Epithelial cell of esophagus (primary cell): Measurements from ENCODE around the gene ACOT8.

ENCODE experiments used
- DNase-seq: peaks from one replicate; pipeline ENCODE4 v3.0.0; 2010; ENCODE audit warnings: low read depth
- H3K4me3 ChIP-seq: 2 replicates; pipeline ENCODE4 v1.5.1; 2011; ENCODE audit warnings: mild to moderate bottlenecking, low read length, control low read depth
- TF ChIP-seq, protein P1 (sequence below): IDR thresholded peaks from 2 replicates; pipeline ENCODE4 v1.5.1; 2011; ENCODE audit warnings: low read depth, mild to moderate bottlenecking, low read length, control low read depth, inconsistent platforms; ENCODE audit not compliant: insufficient read depth; ENCODE audit errors: missing control alignments

ACOT8 gene

DNA sequence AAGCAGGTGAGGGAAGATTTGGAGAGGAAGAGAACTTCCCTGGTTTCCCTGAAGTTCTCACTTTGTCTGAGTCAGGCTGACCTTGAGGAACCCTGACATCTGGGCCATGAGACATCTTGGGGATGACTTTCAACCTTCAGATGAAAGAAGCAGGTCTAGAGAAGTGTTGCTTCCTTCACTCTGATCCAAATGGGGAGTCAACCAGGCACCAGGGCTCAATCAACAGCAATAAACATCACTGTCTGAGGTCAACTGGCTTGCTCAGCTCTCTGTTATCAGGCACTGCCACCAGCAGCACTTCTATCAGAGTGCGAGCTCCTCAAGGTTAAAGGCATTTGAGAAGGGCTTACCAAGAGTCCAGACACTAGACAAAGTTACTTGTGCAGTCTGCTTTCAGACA lies 6.3 kb downstream of the ACOT8 start:
- DNase-seq: no peak
- H3K4me3 ChIP-seq: no peak overlapping the region
- TF ChIP-seq, protein P1, sequence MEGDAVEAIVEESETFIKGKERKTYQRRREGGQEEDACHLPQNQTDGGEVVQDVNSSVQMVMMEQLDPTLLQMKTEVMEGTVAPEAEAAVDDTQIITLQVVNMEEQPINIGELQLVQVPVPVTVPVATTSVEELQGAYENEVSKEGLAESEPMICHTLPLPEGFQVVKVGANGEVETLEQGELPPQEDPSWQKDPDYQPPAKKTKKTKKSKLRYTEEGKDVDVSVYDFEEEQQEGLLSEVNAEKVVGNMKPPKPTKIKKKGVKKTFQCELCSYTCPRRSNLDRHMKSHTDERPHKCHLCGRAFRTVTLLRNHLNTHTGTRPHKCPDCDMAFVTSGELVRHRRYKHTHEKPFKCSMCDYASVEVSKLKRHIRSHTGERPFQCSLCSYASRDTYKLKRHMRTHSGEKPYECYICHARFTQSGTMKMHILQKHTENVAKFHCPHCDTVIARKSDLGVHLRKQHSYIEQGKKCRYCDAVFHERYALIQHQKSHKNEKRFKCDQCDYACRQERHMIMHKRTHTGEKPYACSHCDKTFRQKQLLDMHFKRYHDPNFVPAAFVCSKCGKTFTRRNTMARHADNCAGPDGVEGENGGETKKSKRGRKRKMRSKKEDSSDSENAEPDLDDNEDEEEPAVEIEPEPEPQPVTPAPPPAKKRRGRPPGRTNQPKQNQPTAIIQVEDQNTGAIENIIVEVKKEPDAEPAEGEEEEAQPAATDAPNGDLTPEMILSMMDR: no peak

- TF ChIP-seq, protein P1: no peak
- DNase-seq: no peak
- no peak overlapping the region for H3K4me3 ChIP-seq
These were observed 7.0 kb downstream of the ACOT8 start for GRCh38 chr20:45850238-45850637.

- H3K4me3 ChIP-seq: no peak overlapping the region
- TF ChIP-seq, protein P1: no peak
- no peak for DNase-seq
These were observed 8.1 kb downstream of the ACOT8 start for GRCh38 chr20:45848969-45849582.

- no peak for DNase-seq
- TF ChIP-seq, protein P1: no peak
- no peak overlapping the region for H3K4me3 ChIP-seq
These were observed 8.8 kb downstream of the ACOT8 start for GRCh38 chr20:45848421-45848820.

- no peak overlapping the region for H3K4me3 ChIP-seq
- TF ChIP-seq, protein P1: no peak
- no peak for DNase-seq
These were observed 11.7 kb downstream of the ACOT8 start for GRCh38 chr20:45845452-45845851.

GRCh38 chr20:45843506-45843905 lies 13.7 kb downstream of the ACOT8 start:
- no peak overlapping the region for H3K4me3 ChIP-seq
- TF ChIP-seq, protein P1: no peak
- DNase-seq: no peak

DNA sequence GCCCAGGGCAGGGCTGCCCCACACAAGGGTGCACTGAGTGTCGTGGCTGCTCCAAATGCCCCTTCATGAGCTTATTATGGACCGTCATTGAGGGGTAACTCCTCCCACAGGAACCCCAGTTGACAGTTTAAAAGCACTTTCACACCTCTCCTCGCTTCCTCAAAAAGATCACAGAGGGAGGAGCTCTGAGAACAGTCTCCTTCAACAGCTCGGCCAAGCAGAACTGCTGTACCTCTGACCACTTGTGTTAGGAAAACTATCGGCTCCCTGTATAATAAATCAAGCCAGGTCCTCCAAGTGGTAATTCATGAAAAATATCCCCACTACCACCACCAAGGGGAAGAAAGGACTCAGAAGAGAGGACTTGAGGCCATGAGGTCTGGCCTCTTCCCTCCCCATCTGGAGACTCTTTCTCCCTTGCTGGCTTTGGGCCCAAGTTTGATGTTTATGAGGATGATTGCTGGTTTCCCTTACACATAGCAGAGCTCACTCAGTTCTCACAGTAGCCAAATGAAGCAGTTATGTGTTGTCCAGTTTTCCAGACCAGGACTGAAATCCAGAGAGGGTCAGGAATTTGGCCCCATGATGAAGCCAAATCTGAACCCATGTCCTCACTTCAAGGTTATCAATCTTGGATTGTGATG lies 14.9 kb downstream of the ACOT8 start:
- no peak for DNase-seq

More for the DNA sequence above, 14.9 kb downstream of the ACOT8 start:
- TF ChIP-seq, protein P1: no peak
- H3K4me3 ChIP-seq: no peak overlapping the region
